HepG2 (cell line): ENCODE measurements around the gene TAT. TPM values are rescaled to one million over a fixed set of nuclear protein-coding genes. Genes with fewer than 3 reads are reported as not detected.
A peak's percentile ranks its signal among the peaks of the same experiment; 100 is the strongest.

Experiments
- BRCA1 ChIP-seq: sonication (generic); formaldehyde crosslinking; IDR thresholded peaks from 2 replicates; pipeline ENCODE4 v1.4.0; 2020; ENCODE audit warnings: missing genetic modification reagents
- BRF2 ChIP-seq: sonication (generic); formaldehyde crosslinking; IDR thresholded peaks from 2 replicates; pipeline ENCODE4 v1.8.1; 2022; ENCODE audit warnings: mild to moderate bottlenecking, missing genetic modification reagents
- HCFC1 ChIP-seq: fragments of 150-350 bp; IDR thresholded peaks from 2 replicates; pipeline ENCODE4 v1.6.1; 2014; ENCODE audit warnings: low read depth, low read length
- HMG20A ChIP-seq: IDR thresholded peaks from 2 replicates; pipeline ENCODE4 v1.6.1; 2016; ENCODE audit warnings: borderline replicate concordance
- HNRNPL ChIP-seq: fragments of 200-400 bp; formaldehyde crosslinking; IDR thresholded peaks from 2 replicates; pipeline ENCODE4 v1.6.1; 2017; ENCODE audit warnings: mild to moderate bottlenecking, low read depth, low read length
- IRF9 ChIP-seq: sonication (generic); formaldehyde crosslinking; IDR thresholded peaks from 2 replicates; pipeline ENCODE4 v1.8.0; 2022; ENCODE audit warnings: missing genetic modification reagents, mild to moderate bottlenecking, borderline replicate concordance
- KDM1A ChIP-seq: IDR thresholded peaks from 2 replicates; pipeline ENCODE4 v1.6.1; 2016; ENCODE audit warnings: missing compliant biosample characterization
- MXD4 ChIP-seq: IDR thresholded peaks from 2 replicates; pipeline ENCODE4 v1.6.1; 2016; ENCODE audit warnings: mild to moderate bottlenecking, missing biosample characterization, missing genetic modification reagents
- RORA ChIP-seq: sonication (generic); formaldehyde crosslinking; IDR thresholded peaks from 2 replicates; pipeline ENCODE4 v1.5.0; 2020; ENCODE audit warnings: mild to moderate bottlenecking, missing genetic modification reagents, moderate library complexity
- SNAPC5 ChIP-seq: sonication (generic); formaldehyde crosslinking; IDR thresholded peaks from 2 replicates; pipeline ENCODE4 v1.8.1; 2023; ENCODE audit warnings: mild to moderate bottlenecking, missing genetic modification reagents, borderline replicate concordance
- TCF7L2 ChIP-seq: IDR thresholded peaks from 2 replicates; pipeline ENCODE4 v1.6.1; 2011; ENCODE audit warnings: mild to moderate bottlenecking, low read depth, low read length, moderate library complexity
- USF2 ChIP-seq, 2 experiments: sonication (generic) in 1 of 2; formaldehyde crosslinking in 1 of 2; IDR thresholded peaks; 2 replicates each; pipeline versions ENCODE4 v1.5.1 to v1.6.1; 2011 to 2020; ENCODE audit warnings: borderline replicate concordance in 1 of 2, low read depth in 1 of 2, low read length in 1 of 2, mild to moderate bottlenecking in 1 of 2, missing genetic modification reagents in 1 of 2, moderate library complexity in 1 of 2
- ZBTB43 ChIP-seq: sonication (generic); formaldehyde crosslinking; conservative IDR thresholded peaks from 2 replicates; pipeline ENCODE4 v1.4.0; 2020; ENCODE audit warnings: missing genetic modification reagents
- ZFYVE20 ChIP-seq: sonication (generic); formaldehyde crosslinking; IDR thresholded peaks from 2 replicates; pipeline ENCODE4 v1.8.0; 2023; ENCODE audit warnings: low read depth, mild to moderate bottlenecking, moderate library complexity, missing genetic modification reagents, borderline replicate concordance
- ZIK1 ChIP-seq: sonication (generic); formaldehyde crosslinking; IDR thresholded peaks from 2 replicates; pipeline ENCODE4 v1.5.0; 2020; ENCODE audit warnings: mild to moderate bottlenecking, low read depth, missing genetic modification reagents, borderline replicate concordance
- ZNF136 ChIP-seq: sonication (generic); formaldehyde crosslinking; IDR thresholded peaks from 2 replicates; pipeline ENCODE4 v1.8.1; 2022; ENCODE audit warnings: low read depth, mild to moderate bottlenecking, moderate library complexity, missing genetic modification reagents
- ZNF430 ChIP-seq: sonication (generic); formaldehyde crosslinking; IDR thresholded peaks from 2 replicates; pipeline ENCODE4 v1.9.0; 2021; ENCODE audit warnings: mild to moderate bottlenecking, missing genetic modification reagents
- ZNF572 ChIP-seq: sonication (generic); formaldehyde crosslinking; IDR thresholded peaks from 2 replicates; pipeline ENCODE4 v1.5.1; 2020; ENCODE audit warnings: mild to moderate bottlenecking, missing genetic modification reagents
- ZNF704 ChIP-seq: sonication (generic); formaldehyde crosslinking; IDR thresholded peaks from 2 replicates; pipeline ENCODE4 v1.8.1; 2023; ENCODE audit warnings: mild to moderate bottlenecking, inconsistent platforms, moderate library complexity, missing genetic modification reagents, borderline replicate concordance
- ZNF781 ChIP-seq: sonication (generic); formaldehyde crosslinking; IDR thresholded peaks from 2 replicates; pipeline ENCODE4 v1.5.1; 2020; ENCODE audit warnings: borderline replicate concordance, mild to moderate bottlenecking, missing genetic modification reagents; ENCODE audit errors: not compliant biosample characterization
- polyA plus RNA-seq, 8 experiments: library from polyadenylated mRNA; depleted of rRNA in 3 of 8; stranded (reverse) in 7 of 8; unstranded in 1 of 8; fragments of >200 nt; fragmentation: Illumina TruSeq in 4 of 8; extraction: Trizol in 4 of 8; gene quantifications; 2 replicates each; pipeline versions ENCODE4 v1.2.1 to v1.2.3, GENCODE V29; 2011 to 2016; ENCODE audit warnings: low read depth in 4 of 8, missing spikeins in 1 of 8, mixed read lengths in 1 of 8; ENCODE audit not compliant: insufficient read depth in 1 of 8
- total RNA-seq, 5 experiments: library from RNA; depleted of rRNA; stranded (reverse); fragments of >200 nt; fragmentation: Illumina TruSeq; extraction: Trizol; gene quantifications; 2 replicates each; pipeline ENCODE4 v1.2.3, GENCODE V29; 2016; ENCODE audit warnings: low read depth in 1 of 5

Gene TAT
- total and polyA plus RNA-seq, 2 of the 13 experiments (the other 11 are each of a cell fraction or from before 2014, with no cell fraction given), result 1.6 to 5.8 TPM

- no peak for TF ChIP-seq HCFC1
- TF ChIP-seq MXD4 (CRISPR knock-in tag), result peak; percentile 40; the same call in 1 of the 2 replicates
- TF ChIP-seq ZNF781 (CRISPR knock-in tag), result no peak
- no peak for TF ChIP-seq USF2 (IDR thresholded peaks at IDR 0.05; ENCODE audit: low read depth, low read length)
- TF ChIP-seq USF2 (CRISPR knock-in tag; IDR thresholded peaks at IDR 0.05; ENCODE audit: borderline replicate concordance), result no peak
- TF ChIP-seq SNAPC5 (CRISPR knock-in tag), result no peak
- TF ChIP-seq KDM1A, result no peak
- TF ChIP-seq BRCA1 (CRISPR knock-in tag), result peak; percentile 78
- no peak for TF ChIP-seq ZNF572
- no peak for TF ChIP-seq TCF7L2
- TF ChIP-seq IRF9, result peak; percentile 44; the same call in 1 of the 2 replicates
- no peak for TF ChIP-seq ZFYVE20 (CRISPR knock-in tag)
- 0 out of 2 replicates have a peak, but pooled peaks have one; percentile 54 for TF ChIP-seq ZNF430 (CRISPR knock-in tag)
- no peak for TF ChIP-seq ZIK1 (CRISPR knock-in tag)
- TF ChIP-seq BRF2 (CRISPR knock-in tag), result no peak
- TF ChIP-seq HNRNPL, result no peak
- no peak; the same call in 1 of the 2 replicates for TF ChIP-seq HMG20A (CRISPR knock-in tag)
- TF ChIP-seq RORA (CRISPR knock-in tag), result no peak
- 0 out of 2 replicates have a peak, but pooled peaks have one; percentile 26 for TF ChIP-seq ZBTB43 (CRISPR knock-in tag)
- TF ChIP-seq ZNF136 (CRISPR knock-in tag), result no peak
- 0 out of 2 replicates have a peak, but pooled peaks have one; percentile 60 for TF ChIP-seq ZNF704 (CRISPR knock-in tag)
Measured at GRCh38 chr16:71610936-71611871, 34.3 kb upstream of the TAT start (continued).
